ENCODE measurements around the gene RXRA. TPM values are rescaled to one million over a fixed set of nuclear protein-coding genes. Genes with fewer than 3 reads are reported as not detected.

Gene RXRA
- polyA plus RNA-seq, 3 donors: 15.8 to 91.0 (median 23.2) TPM

DNA sequence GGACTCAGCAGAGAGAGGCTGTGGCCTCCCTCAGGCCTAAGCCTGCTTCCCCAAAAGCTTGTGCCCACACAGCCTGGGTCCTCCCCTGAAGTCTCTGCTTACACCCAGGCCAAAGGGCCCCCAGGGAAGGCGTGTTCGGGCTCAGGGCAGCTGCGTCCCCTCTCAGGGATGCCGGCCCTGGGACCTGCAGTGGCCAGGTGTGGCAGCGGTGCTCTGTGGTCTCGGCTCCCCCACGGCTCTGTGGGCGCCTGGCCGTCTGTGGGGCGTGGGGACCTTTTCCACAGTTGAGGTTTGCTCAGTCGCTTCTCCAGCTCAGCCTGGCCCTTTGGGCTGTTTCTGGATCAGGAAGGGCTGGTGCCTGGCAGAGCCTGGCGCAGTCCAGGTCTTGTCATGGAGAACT is 75.9 kb downstream of the RXRA start:
- H3K4me3 Mint-ChIP-seq: no peak overlapping the region
- Histone ChIP-seq H3K9me3 (replicated peaks in 1 of 2; ENCODE audit: control insufficient read depth in 1 of 2, insufficient read depth in 1 of 2, low read length in 2 of 2) (peaks cover 0 to 8% of the 10 kb centered on the region in 2 donors), H3K4me2 (replicated peaks; ENCODE audit: extremely low read depth, low read length, poor library complexity, severe bottlenecking) (peak overlapping the region; percentile 71), H2AFZ (ENCODE audit: insufficient read depth, low read depth, low read length, poor library complexity, severe bottlenecking) (no peak overlapping the region), H3K36me3 (replicated peaks in 1 of 2; ENCODE audit: control insufficient read depth in 1 of 2, insufficient read depth in 2 of 2, low read length in 2 of 2) (peaks cover 21 to 24% of the 10 kb centered on the region in 2 donors), H3K27ac (ENCODE audit: low read depth in 1 of 2, low read length in 2 of 2) (peak overlapping the region; percentile 97), H3K4me3 (replicated peaks in 1 of 3; ENCODE audit: low read depth in 2 of 3, low read length in 3 of 3) (no peak overlapping the region), H4K20me1 (ENCODE audit: insufficient read depth, low read length) (peaks cover 65% of the 10 kb centered on the region), H3K79me2 (ENCODE audit: insufficient read depth, low read length) (peaks cover 89% of the 10 kb centered on the region), H3K27me3 (ENCODE audit: control insufficient read depth in 2 of 2, insufficient read depth in 2 of 2, low read length in 2 of 2) (no peaks in the 10 kb centered on the region), H3K9ac (ENCODE audit: insufficient read depth, low read length, poor library complexity, severe bottlenecking) (no peak overlapping the region), H3K4me1 (ENCODE audit: control insufficient read depth in 1 of 2, insufficient read depth in 2 of 2, low read length in 2 of 2) (peaks cover 99 to 100% of the 10 kb centered on the region in 2 donors)
- TF ChIP-seq CTCF (IDR thresholded peaks at IDR 0.05): no peak
- whole genome bisulfite sequencing (ENCODE audit: insufficient coverage): 93% methylated on average over 11 of the region's 12 CpGs
- H3K9me3 Mint-ChIP-seq: peaks cover 0 to 8% (median 5%) of the 10 kb centered on the region in 7 donors
- no peaks in the 10 kb centered on the region for H3K27me3 Mint-ChIP-seq (ENCODE audit: low read depth in 3 of 3)
- H3K36me3 Mint-ChIP-seq: peaks cover 18 to 77% of the 10 kb centered on the region in 2 donors
- intact Hi-C loops (cut with micrococcal nuclease): no loop called here
- H3K27ac Mint-ChIP-seq: peak overlapping the region in 6 of 7 donors; percentile 13 to 98 (median 38)
- DNase-seq: no peak
- H3K4me1 Mint-ChIP-seq: peaks cover 92% of the 10 kb centered on the region

DNA sequence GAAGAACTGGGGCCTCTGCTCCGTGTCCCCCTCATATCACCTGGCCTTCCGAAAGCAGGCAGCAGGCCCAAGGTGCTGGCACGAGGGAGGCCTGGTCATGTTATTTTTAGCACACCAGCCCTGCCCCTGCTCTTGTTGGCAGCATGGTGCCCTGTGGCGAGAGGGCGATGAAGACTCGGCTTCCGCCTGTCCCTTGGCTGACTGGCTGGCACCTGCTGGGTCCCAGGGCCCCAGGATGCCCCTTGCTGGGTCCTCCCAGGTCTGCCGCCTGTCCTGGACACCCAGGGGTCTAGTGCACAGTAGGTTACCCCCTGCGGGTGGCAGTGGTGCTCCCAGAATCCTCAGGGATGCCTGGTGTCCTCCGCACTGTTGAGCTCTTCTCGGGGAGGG is 77.0 kb downstream of the RXRA start:
- peaks cover 88% of the 10 kb centered on the region for H3K79me2 ChIP-seq (ENCODE audit: insufficient read depth, low read length)
- H3K4me3 Mint-ChIP-seq: peak overlapping the region; percentile 54 to 80
- intact Hi-C loops (cut with micrococcal nuclease): no loop called here

More for the DNA sequence above, 77.0 kb downstream of the RXRA start:
- peak overlapping the region; percentile 97 for H3K27ac ChIP-seq (ENCODE audit: low read depth in 1 of 2, low read length in 2 of 2)
- peaks cover 21 to 24% of the 10 kb centered on the region in 2 donors for H3K36me3 ChIP-seq (replicated peaks in 1 of 2; ENCODE audit: control insufficient read depth in 1 of 2, insufficient read depth in 2 of 2, low read length in 2 of 2)
- H3K27ac Mint-ChIP-seq: peak overlapping the region; percentile 89 to 98 (median 96)
- DNase-seq: no peak
- peak overlapping the region in 1 of 3 experiments; percentile 68 for H3K4me3 ChIP-seq (replicated peaks in 1 of 3; ENCODE audit: low read depth in 2 of 3, low read length in 3 of 3)
- H3K4me2 ChIP-seq (replicated peaks; ENCODE audit: extremely low read depth, low read length, poor library complexity, severe bottlenecking): peak overlapping the region; percentile 71
- peaks cover 57% of the 10 kb centered on the region for H4K20me1 ChIP-seq (ENCODE audit: insufficient read depth, low read length)
- peak overlapping the region; percentile 78 for H3K9ac ChIP-seq (ENCODE audit: insufficient read depth, low read length, poor library complexity, severe bottlenecking)
- no peak for TF ChIP-seq CTCF (IDR thresholded peaks at IDR 0.05)
- peaks cover 0 to 8% of the 10 kb centered on the region in 2 donors for H3K9me3 ChIP-seq (replicated peaks in 1 of 2; ENCODE audit: control insufficient read depth in 1 of 2, insufficient read depth in 1 of 2, low read length in 2 of 2)
- no peaks in the 10 kb centered on the region for H3K27me3 Mint-ChIP-seq (ENCODE audit: low read depth in 3 of 3)
- 27% methylated on average over 10 of the region's 11 CpGs for WGBS (ENCODE audit: insufficient coverage)
- peaks cover 18 to 74% of the 10 kb centered on the region in 2 donors for H3K36me3 Mint-ChIP-seq
- H3K9me3 Mint-ChIP-seq: peaks cover 0 to 8% (median 5%) of the 10 kb centered on the region in 7 donors
- H3K4me1 ChIP-seq (ENCODE audit: control insufficient read depth in 1 of 2, insufficient read depth in 2 of 2, low read length in 2 of 2): peaks cover 99 to 100% of the 10 kb centered on the region in 2 donors
- peaks cover 91% of the 10 kb centered on the region for H3K4me1 Mint-ChIP-seq
- no peak overlapping the region for H2AFZ ChIP-seq (ENCODE audit: insufficient read depth, low read depth, low read length, poor library complexity, severe bottlenecking)
- no peaks in the 10 kb centered on the region for H3K27me3 ChIP-seq (ENCODE audit: control insufficient read depth in 2 of 2, insufficient read depth in 2 of 2, low read length in 2 of 2)
